Measurements from ENCODE around the gene CYRIA. TPM values are rescaled to one million over a fixed set of nuclear protein-coding genes. Genes with fewer than 3 reads are reported as not detected.

CYRIA gene
- 199 TPM for total RNA-seq

DNA sequence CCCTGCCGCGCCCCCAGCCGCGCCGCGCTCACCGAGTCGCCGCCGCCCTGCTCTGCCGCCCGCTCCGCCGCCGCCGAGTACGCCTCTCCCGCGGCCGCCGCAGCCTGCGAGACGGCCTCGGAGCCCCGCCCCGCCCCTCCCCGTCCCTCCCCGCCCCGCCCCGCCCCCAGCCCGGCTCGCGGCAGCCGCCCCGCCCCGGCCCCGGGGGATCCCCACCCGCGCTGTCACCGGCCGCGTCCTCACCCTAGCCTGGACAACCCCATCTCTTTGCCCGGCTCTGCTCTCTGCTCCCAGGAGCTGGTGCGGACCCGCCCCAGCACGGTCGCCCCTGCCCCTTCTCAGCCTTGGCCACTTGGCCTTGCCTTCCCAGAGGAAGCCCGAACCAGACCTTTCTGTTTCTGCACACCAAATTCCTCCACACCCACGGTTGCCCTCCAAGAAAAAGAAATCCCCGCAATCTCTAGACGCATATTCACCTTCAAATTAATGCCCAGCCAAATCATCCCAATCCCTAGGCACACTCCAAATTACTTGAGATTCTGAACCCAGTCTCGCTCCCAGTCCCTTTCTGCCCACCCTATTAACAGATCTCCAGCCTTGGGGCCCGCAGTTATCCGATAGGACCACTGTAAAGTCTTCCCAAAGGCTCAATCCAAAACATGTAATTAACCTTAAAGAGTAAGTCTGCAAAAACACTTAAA is at the start of gene CYRIA:
TSS of gene CYRIA (minus strand) at position 87 of the 701 bp plus-strand sequence. CDS start 77,715 bp downstream, outside the sequence.

